T-helper 1 cell treated with Interleukin-12 subunit alpha and Interleukin-12 subunit beta and Interleukin-4 antibody, amounts not matched to agents 30 ng/mL and 1 ng/mL, for 36 hours (primary cell): ENCODE data around the gene OPN1LW. TPM values are rescaled to one million over a fixed set of nuclear protein-coding genes. Genes with fewer than 3 reads are reported as not detected.
"Not testable (repeated sequence)": the region's sequence is repeated elsewhere in the genome, so short reads cannot be mapped to it uniquely, and the experiment has no call there.

Experiments used
- intact Hi-C: fragments of 100-400 bp; cut with micrococcal nuclease; formaldehyde crosslinking; loops from one replicate; pipeline ENCODE4 v1.15.1; 2024
- total RNA-seq: library from RNA; stranded (reverse); gene quantifications from 2 replicates; pipeline ENCODE4 v1.2.3, GENCODE V29; 2022

OPN1LW gene
- total RNA-seq: not detected in 2 replicates

GRCh38 chrX:154144010-154144409 lies at the start of gene OPN1LW:
OPN1LW (plus strand) TSS chrX:154144243; CDS start chrX:154144284, 41 bp downstream.
- intact Hi-C loops: not testable (repeated sequence)

- intact Hi-C loops: loop anchor here (5.0 kb wide), 2 partner anchors 73 to 1153 kb away; no protein-coding TSS in a partner anchor
Measured at GRCh38 chrX:154094833-154095232, 49.2 kb upstream of the OPN1LW start.

- intact Hi-C loops: loop anchor here (1.0 to 5.0 kb wide), 5 partner anchors 40 to 1154 kb away; partner anchors contain the start of gene ARHGAP4
Measured at GRCh38 chrX:154096140-154097002, 47.7 kb upstream of the OPN1LW start.

- intact Hi-C loops: loop anchor here (1.0 to 5.0 kb wide), 4 partner anchors 39 to 1155 kb away; partner anchors contain the start of gene ARHGAP4
Measured at GRCh38 chrX:154097003-154097588, 46.9 kb upstream of the OPN1LW start.

- intact Hi-C loops: loop anchor here (1.0 to 5.0 kb wide), 5 partner anchors 38 to 1156 kb away; partner anchors contain the start of genes ARHGAP4 and SLC10A3
Measured at GRCh38 chrX:154097589-154098541, 46.2 kb upstream of the OPN1LW start, which contains the start of gene MECP2. MECP2 (minus strand) TSS chrX:154097717.

- intact Hi-C loops: loop anchor here (1.0 to 5.0 kb wide), 3 partner anchors 76 to 1156 kb away; partner anchors contain the start of gene SLC10A3
Measured at GRCh38 chrX:154098551-154098950, 45.5 kb upstream of the OPN1LW start.

- intact Hi-C loops: no loop called here
Measured at GRCh38 chrX:154113729-154114128, 30.3 kb upstream of the OPN1LW start.

- intact Hi-C loops: no loop called here
Measured at GRCh38 chrX:154114652-154115051, 29.4 kb upstream of the OPN1LW start.

- intact Hi-C loops: no loop called here
Measured at GRCh38 chrX:154115071-154115470, 29.0 kb upstream of the OPN1LW start.

- intact Hi-C loops: no loop called here
Measured at GRCh38 chrX:154115750-154116149, 28.3 kb upstream of the OPN1LW start.

- intact Hi-C loops: no loop called here
Measured at GRCh38 chrX:154116426-154117211, 27.4 kb upstream of the OPN1LW start.

GRCh38 chrX:154117566-154117965 lies 26.5 kb upstream of the OPN1LW start:
- intact Hi-C loops: no loop called here

- intact Hi-C loops: no loop called here
Measured at GRCh38 chrX:154120567-154120966, 23.5 kb upstream of the OPN1LW start.

- intact Hi-C loops: no loop called here
Measured at GRCh38 chrX:154121207-154121606, 22.8 kb upstream of the OPN1LW start.

- intact Hi-C loops: no loop called here
Measured at GRCh38 chrX:154121961-154122360, 22.1 kb upstream of the OPN1LW start.

- intact Hi-C loops: loop anchor here (1.0 kb wide), 1 partner anchor 12 kb away; no protein-coding TSS in a partner anchor
Measured at GRCh38 chrX:154123241-154124219, 20.5 kb upstream of the OPN1LW start.

GRCh38 chrX:154125391-154126040 lies 18.5 kb upstream of the OPN1LW start:
- intact Hi-C loops: no loop called here

GRCh38 chrX:154126101-154126500 lies 17.9 kb upstream of the OPN1LW start:
- intact Hi-C loops: no loop called here
